K562 (cell line): ENCODE results near the gene SLC2A4. TPM values are rescaled to one million over a fixed set of nuclear protein-coding genes. Genes with fewer than 3 reads are reported as not detected.

Source experiments
- ATAC-seq: fragments of 200-7000 bp; cut with Tn5 transposase; 3 replicates; pipeline ENCODE4 v1.9.1; 2020; ENCODE audit warnings: moderate library complexity
- BruUV-seq: library from RNA; stranded (reverse); fragments of 400-500 nt; replicated peaks from 2 replicates; lab custom pipeline; 2021; lab: Mats Ljungman, UMichigan
- CTCF ChIA-PET: fragments of 300-600 bp; formaldehyde crosslinking; extraction: SDS; loops from one replicate; lab custom pipeline; 2021; ENCODE audit warnings: low intra/inter-chr PET ratio; lab: Yijun Ruan, JAX
- POLR2A ChIA-PET: fragments of 300-600, 350-650 bp; sonication (Branson Sonifier 250); formaldehyde crosslinking; extraction: SDS; loops from one replicate; lab custom pipeline; 2021; ENCODE audit warnings: antibody characterized with exemption, inconsistent platforms; lab: Yijun Ruan, JAX
- DNase-seq, 4 experiments: peaks; one replicate each; pipeline versions ENCODE4 v3.0.0 to v3.0.0-alpha.2; 2011 to 2018; ENCODE audit warnings: low spot score in 3 of 4, mixed read lengths in 3 of 4; ENCODE audit errors: extremely low read depth in 1 of 4
- FAIRE-seq: peaks from 2 replicates; lab custom pipeline; 2011; peaks lifted over from hg19 to GRCh38; lab: Jason Lieb, UNC
- H2AFZ ChIP-seq: 2 replicates; pipeline ENCODE4 v1.6.0; 2011; ENCODE audit warnings: low read depth, low read length, control low read depth, inconsistent platforms
- H3K27ac ChIP-seq: fragments of 200-600 bp; 3 replicates; pipeline ENCODE4 v1.8.0; 2011; ENCODE audit warnings: low read depth, mild to moderate bottlenecking, control low read depth, inconsistent platforms, low read length, moderate library complexity, mixed read lengths; ENCODE audit errors: extremely low read depth
- H3K27me3 ChIP-seq, 2 experiments: fragments of 300-600 bp in 1 of 2; 2 replicates in 1 of 2; 3 replicates in 1 of 2; pipeline versions ENCODE4 v1.6.0 to v1.8.0; 2011; ENCODE audit warnings: inconsistent platforms in 2 of 2, low read length in 2 of 2, mild to moderate bottlenecking in 1 of 2, mixed read lengths in 1 of 2, moderate library complexity in 1 of 2; ENCODE audit not compliant: control insufficient read depth in 2 of 2, insufficient read depth in 2 of 2
- H3K36me3 ChIP-seq: fragments of 300-600 bp; 3 replicates; pipeline ENCODE4 v1.8.0; 2011; ENCODE audit warnings: mild to moderate bottlenecking, low read length, inconsistent platforms; ENCODE audit not compliant: control insufficient read depth, insufficient read depth
- H3K4me1 ChIP-seq, 2 experiments: fragments of 200-600 bp in 1 of 2; replicated peaks in 1 of 2; 2 replicates in 1 of 2; 3 replicates in 1 of 2; pipeline versions ENCODE4 v1.5.1 to v1.8.0; 2011; ENCODE audit warnings: inconsistent platforms in 2 of 2, low read length in 2 of 2, mild to moderate bottlenecking in 1 of 2, mixed read lengths in 1 of 2, moderate library complexity in 1 of 2; ENCODE audit not compliant: control insufficient read depth in 2 of 2, insufficient read depth in 2 of 2
- H3K4me2 ChIP-seq: 2 replicates; pipeline ENCODE4 v1.6.1; 2011; ENCODE audit warnings: low read length, control low read depth, inconsistent platforms, mixed read lengths; ENCODE audit not compliant: insufficient read depth
- H3K4me3 ChIP-seq: fragments of 200-600 bp; sonication (generic), shearing (Covaris generic); 2 replicates; pipeline ENCODE4 v1.5.1; 2016; ENCODE audit warnings: control low read depth, inconsistent platforms
- H3K79me2 ChIP-seq: fragments of 200-600 bp; 3 replicates; pipeline ENCODE4 v1.8.0; 2011; ENCODE audit warnings: low read length, inconsistent platforms; ENCODE audit not compliant: control insufficient read depth, insufficient read depth
- H3K9ac ChIP-seq, 2 experiments: 2 replicates each; pipeline versions ENCODE4 v1.6.0 to v1.6.1; 2011; ENCODE audit warnings: low read depth in 2 of 2, low read length in 2 of 2, control low read depth in 1 of 2, inconsistent platforms in 1 of 2, mild to moderate bottlenecking in 1 of 2, mixed read lengths in 1 of 2; ENCODE audit not compliant: insufficient read depth in 1 of 2
- H3K9me1 ChIP-seq: one replicate; pipeline ENCODE4 v1.6.0; 2011; ENCODE audit warnings: inconsistent platforms, mild to moderate bottlenecking, low read length, moderate library complexity; ENCODE audit not compliant: control insufficient read depth, insufficient read depth
- H3K9me3 ChIP-seq: replicated peaks from 2 replicates; pipeline ENCODE4 v1.5.1; 2011; ENCODE audit warnings: low read depth, low read length, inconsistent platforms; ENCODE audit not compliant: control insufficient read depth, insufficient read depth
- H4K20me1 ChIP-seq: replicated peaks from 2 replicates; pipeline ENCODE4 v1.6.1; 2011; ENCODE audit warnings: low read length, inconsistent platforms, mixed read lengths; ENCODE audit not compliant: control insufficient read depth, insufficient read depth
- ARNT ChIP-seq, 2 experiments: fragments of 450-650 bp; IDR thresholded peaks; 2 replicates each; pipeline ENCODE4 v1.6.1; 2016; ENCODE audit warnings: mild to moderate bottlenecking in 1 of 2
- FOXP1 ChIP-seq: sonication (generic); formaldehyde crosslinking; IDR thresholded peaks from 2 replicates; pipeline ENCODE4 v1.8.0; 2022; ENCODE audit warnings: mild to moderate bottlenecking, missing genetic modification reagents
- HDGF ChIP-seq: fragments of 450-650 bp; IDR thresholded peaks from 2 replicates; pipeline ENCODE4 v1.6.1; 2016
- JUN ChIP-seq, 2 experiments: sonication (generic) in 1 of 2; formaldehyde crosslinking in 1 of 2; IDR thresholded peaks; 2 replicates each; pipeline versions ENCODE4 v1.6.1 to v1.8.0; 2012 to 2022; ENCODE audit warnings: borderline replicate concordance in 2 of 2, mild to moderate bottlenecking in 2 of 2, improper control_type of control experiment in 1 of 2, low read depth in 1 of 2, low read length in 1 of 2, missing genetic modification reagents in 1 of 2
- KLF10 ChIP-seq: fragments of 250-450 bp; sonication (Bioruptor Pico); IDR thresholded peaks from 2 replicates; pipeline ENCODE4 v1.6.1; 2021; ENCODE audit warnings: matching md5 sums
- MCM5 ChIP-seq: fragments of 450-650 bp; IDR thresholded peaks from 2 replicates; pipeline ENCODE4 v1.6.1; 2016; ENCODE audit warnings: low read depth
- MEIS2 ChIP-seq: fragments of 450-650 bp; IDR thresholded peaks from 2 replicates; pipeline ENCODE4 v1.6.1; 2014; ENCODE audit warnings: mild to moderate bottlenecking; ENCODE audit not compliant: partially characterized antibody
- NFIC ChIP-seq: fragments of 450-650 bp; IDR thresholded peaks from 2 replicates; pipeline ENCODE4 v1.6.1; 2017; ENCODE audit warnings: mild to moderate bottlenecking, inconsistent platforms
- NFIX ChIP-seq: fragments of 250-450 bp; sonication (Bioruptor Pico); IDR thresholded peaks from 2 replicates; pipeline ENCODE4 v1.4.0; 2020; ENCODE audit warnings: low read depth, mild to moderate bottlenecking, moderate library complexity
- PPARD ChIP-seq: fragments of 250-450 bp; sonication (Bioruptor Pico); IDR thresholded peaks from 2 replicates; pipeline ENCODE4 v1.8.0; 2022; ENCODE audit warnings: inconsistent platforms, mild to moderate bottlenecking, moderate library complexity
- TCF3 ChIP-seq: sonication (generic); formaldehyde crosslinking; IDR thresholded peaks from 2 replicates; pipeline ENCODE4 v1.4.0; 2020; ENCODE audit warnings: mild to moderate bottlenecking, missing genetic modification reagents
- XRCC4 ChIP-seq: IDR thresholded peaks from one replicate; pipeline ENCODE4 v1.6.1; 2011; ENCODE audit not compliant: insufficient read depth, insufficient read length; ENCODE audit errors: extremely low read depth
- ZNF253 ChIP-seq: fragments of 250-450 bp; sonication (Bioruptor Pico); conservative IDR thresholded peaks from 2 replicates; pipeline ENCODE4 v1.6.1; 2021; ENCODE audit warnings: mild to moderate bottlenecking
- ZNF263 ChIP-seq: sonication (generic); formaldehyde crosslinking; IDR thresholded peaks from 2 replicates; pipeline ENCODE4 v1.8.0; 2022; ENCODE audit warnings: mild to moderate bottlenecking, missing genetic modification reagents, borderline replicate concordance
- ZNF699 ChIP-seq: fragments of 250-450 bp; sonication (Bioruptor Pico); IDR thresholded peaks from 2 replicates; pipeline ENCODE4 v1.8.0; 2021; ENCODE audit warnings: mild to moderate bottlenecking, moderate library complexity; ENCODE audit not compliant: insufficient replicate concordance
- ZNF764 ChIP-seq: fragments of 250-450 bp; sonication (Bioruptor Pico); IDR thresholded peaks from 2 replicates; pipeline ENCODE4 v1.4.0; 2020; ENCODE audit warnings: low read depth, mild to moderate bottlenecking, moderate library complexity
- WGBS: fragments of 100-300 bp; shearing (Covaris generic); methylation state at CpG from one replicate; pipeline ENCODE4 v1.1.6; 2016; ENCODE audit warnings: low coverage, mixed read lengths; ENCODE audit not compliant: insufficient coverage; ENCODE audit errors: missing lambda C conversion rate; 5-methylcytosine and 5-hydroxymethylcytosine counted together
- in situ Hi-C: fragments of 300-500 bp; cut with MboI; formaldehyde crosslinking; loops from 4 replicates; pipeline ENCODE4 v1.15.0; 2018; ENCODE audit warnings: inconsistent platforms, mixed read lengths
- intact Hi-C: fragments of 100-400 bp; cut with micrococcal nuclease; formaldehyde crosslinking; loops from 2 replicates; pipeline ENCODE4 v1.14.2; 2022
- polyA plus RNA-seq, 8 experiments: library from polyadenylated mRNA; depleted of rRNA in 4 of 8; stranded (reverse) in 5 of 8; unstranded in 3 of 8; fragments of >200 nt; fragmentation: Nextera tagmentation in 2 of 8; fragmentation: Illumina TruSeq in 1 of 8; extraction: Ambion mirVana in 2 of 8; extraction: Trizol in 1 of 8; gene quantifications; 2 replicates each; pipeline versions ENCODE4 v1.2.1 to v1.2.3, GENCODE V29; 2011 to 2014; ENCODE audit warnings: inconsistent platforms in 1 of 8, missing spikeins in 1 of 8
- total RNA-seq, 7 experiments: library from RNA; depleted of rRNA in 6 of 7; stranded (reverse); fragments of >200 nt in 6 of 7; fragmentation: Illumina TruSeq in 2 of 7; extraction: Trizol in 2 of 7; gene quantifications; 2 replicates each; pipeline versions ENCODE4 v1.2.1 to v1.2.3, GENCODE V29; 2011 to 2021; ENCODE audit warnings: low replicate concordance in 1 of 7
- TF ChIP-seq, protein P1 (sequence below): sonication (generic); formaldehyde crosslinking; IDR thresholded peaks from 2 replicates; pipeline ENCODE4 v1.8.1; 2023; ENCODE audit warnings: mild to moderate bottlenecking, missing genetic modification reagents

Gene SLC2A4
- total and polyA plus RNA-seq, 9 of the 15 experiments (the other 6 are each of a cell fraction or from before 2014, with no cell fraction given), result 0.74 to 3.5 (median 1.6) TPM

DNA sequence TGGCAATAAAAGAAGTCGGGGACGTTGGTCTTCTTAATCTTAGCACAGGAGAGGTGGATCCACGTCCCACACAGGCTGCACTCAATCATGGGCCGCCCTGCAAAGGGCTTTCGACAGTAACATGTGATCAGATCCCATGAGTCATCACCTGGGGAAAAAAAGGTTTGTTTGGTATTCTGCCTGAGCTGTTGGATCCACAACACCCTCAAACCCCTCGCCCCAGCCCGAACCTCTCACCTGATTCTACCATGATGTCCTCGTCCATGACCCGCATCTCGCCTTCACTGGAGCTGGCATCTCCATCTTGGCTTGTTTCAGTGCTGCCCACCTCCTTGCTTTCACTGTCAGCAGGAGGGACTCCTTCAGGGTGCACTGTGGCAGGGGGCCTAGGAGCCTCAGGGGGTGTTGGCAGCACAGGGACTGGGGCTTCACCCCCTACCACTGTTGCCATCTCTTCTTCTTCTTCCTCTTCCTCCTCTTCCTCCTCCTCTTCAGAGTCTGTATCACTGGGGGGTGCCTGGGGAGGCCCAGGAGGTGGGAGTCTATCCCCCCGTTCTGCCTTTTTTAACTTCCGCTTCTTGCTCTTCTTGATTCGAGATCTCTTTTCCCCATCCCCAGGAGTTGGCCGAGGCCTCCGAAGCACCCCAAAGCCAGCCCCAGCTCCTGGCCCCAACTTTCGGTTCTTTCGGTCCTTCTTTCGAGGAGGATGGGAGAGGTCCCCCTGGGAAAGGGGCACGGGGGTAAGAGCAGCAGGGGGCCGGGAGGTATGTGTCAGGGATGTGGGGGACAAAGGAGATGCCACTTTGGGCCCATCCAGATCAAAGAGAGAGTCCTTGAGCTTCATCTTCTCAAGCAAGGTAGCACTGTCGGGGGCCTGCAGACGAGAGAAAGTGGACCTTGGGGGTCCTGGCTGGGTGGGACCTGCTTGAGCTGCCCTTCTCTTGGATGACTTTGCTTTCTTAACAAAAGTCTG lies 45.5 kb upstream of the SLC2A4 start (continued):
- TF ChIP-seq MEIS2 (peak; percentile 36), JUN (IDR thresholded peaks at IDR 0.05; ENCODE audit: borderline replicate concordance, low read depth, low read length) (0 out of 2 replicates have a peak, but pooled peaks have one; percentile 52), JUN (CRISPR knock-in tag; IDR thresholded peaks at IDR 0.05; ENCODE audit: borderline replicate concordance) (no peak)

DNA sequence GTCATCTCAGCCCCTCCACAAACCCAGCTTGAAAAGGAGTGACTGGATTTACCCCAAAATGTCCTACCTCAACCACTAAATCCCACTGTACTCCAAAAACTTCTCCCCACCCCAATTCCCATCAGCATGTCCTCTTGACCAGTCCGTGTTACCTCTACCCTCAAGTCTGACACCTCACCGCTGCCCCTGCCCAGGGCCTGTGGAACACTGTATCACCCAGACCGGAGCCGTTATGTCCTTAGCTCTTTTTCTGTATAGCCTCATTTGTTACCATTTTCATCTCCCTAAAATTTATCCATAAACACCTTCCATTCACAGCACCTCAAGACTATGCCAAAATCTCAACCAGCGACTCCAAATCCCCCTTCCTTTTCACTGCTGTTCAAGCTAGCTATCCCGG lies 44.7 kb upstream of the SLC2A4 start:
- H3K27me3 ChIP-seq, result no peaks in the 10 kb centered on the region
- FAIRE-seq (no peak), ATAC-seq (no peak), DNase-seq (no peak)
- peaks cover 4% of the 10 kb centered on the region for H3K9me1 ChIP-seq
- H3K4me3 ChIP-seq, result no peak overlapping the region
- peaks cover 54% of the 10 kb centered on the region; the same call in 2 of the 3 replicates for H3K36me3 ChIP-seq
- H3K9ac ChIP-seq, result peak overlapping the region in 1 of 2 experiments; percentile 66; a peak in 2 of 4 replicates
- intact Hi-C loops (loop anchor here (5.0 kb wide), 1 partner anchor 45 kb away; the partner anchor contains the start of gene SLC2A4), in situ Hi-C loops (no loop called here)
- peaks cover 31 to 42% of the 10 kb centered on the region in 2 experiments; a peak in 4 of 5 replicates for H3K4me1 ChIP-seq
- no TSS peak for BruUV-seq
- WGBS, result 84% methylated on average over 6 of the region's 6 CpGs
- no peaks in the 10 kb centered on the region for H3K9me3 ChIP-seq
- peaks cover 93% of the 10 kb centered on the region for H3K79me2 ChIP-seq
- H3K27ac ChIP-seq, result peak overlapping the region; percentile 94; the same call in 2 of the 3 replicates
- ChIA-PET POLR2A (interaction anchor here (6.6 kb wide), 1 partner anchor 14 kb away, joined by 73 read pairs; the partner anchor contains the start of genes ACADVL and DLG4), CTCF (no interaction called here)
- H4K20me1 ChIP-seq, result peaks cover 10% of the 10 kb centered on the region
- H2AFZ ChIP-seq, result no peak overlapping the region
- no peak overlapping the region for H3K4me2 ChIP-seq
- TF ChIP-seq HDGF, result no peak
- no peak for TF ChIP-seq ARNT (IDR thresholded peaks at IDR 0.05)
- no peak for TF ChIP-seq ZNF253
- no peak for TF ChIP-seq MCM5
- no peak for TF ChIP-seq PPARD (CRISPR knock-in tag)
- no peak for TF ChIP-seq ZNF764
- TF ChIP-seq, protein P1, sequence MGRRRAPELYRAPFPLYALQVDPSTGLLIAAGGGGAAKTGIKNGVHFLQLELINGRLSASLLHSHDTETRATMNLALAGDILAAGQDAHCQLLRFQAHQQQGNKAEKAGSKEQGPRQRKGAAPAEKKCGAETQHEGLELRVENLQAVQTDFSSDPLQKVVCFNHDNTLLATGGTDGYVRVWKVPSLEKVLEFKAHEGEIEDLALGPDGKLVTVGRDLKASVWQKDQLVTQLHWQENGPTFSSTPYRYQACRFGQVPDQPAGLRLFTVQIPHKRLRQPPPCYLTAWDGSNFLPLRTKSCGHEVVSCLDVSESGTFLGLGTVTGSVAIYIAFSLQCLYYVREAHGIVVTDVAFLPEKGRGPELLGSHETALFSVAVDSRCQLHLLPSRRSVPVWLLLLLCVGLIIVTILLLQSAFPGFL (CRISPR knock-in tag), result no peak
- TF ChIP-seq KLF10, result no peak
- TF ChIP-seq XRCC4, result no peak
- no peak for TF ChIP-seq ZNF699
- TF ChIP-seq NFIX (CRISPR knock-in tag), result no peak
- TF ChIP-seq NFIC, result no peak
- TF ChIP-seq TCF3, result no peak
- TF ChIP-seq ZNF263 (CRISPR knock-in tag), result no peak
- TF ChIP-seq FOXP1 (CRISPR knock-in tag), result no peak
